GM19455 (cell line): ENCODE measurements around the gene GPR15LG.
"Not testable (repeated sequence)": the region's sequence is repeated elsewhere in the genome, so short reads cannot be mapped to it uniquely, and the experiment has no call there.

ENCODE experiments used
- ATAC-seq: cut with Tn5 transposase; IDR thresholded peaks from one replicate; pipeline ENCODE4 v1.9.1; 2021; ENCODE audit not compliant: unreplicated experiment

Gene GPR15LG

GRCh38 chr10:84164442-84164841 is 9.2 kb upstream of the GPR15LG start:
- ATAC-seq, result no peak

- ATAC-seq, result no peak
Measured at GRCh38 chr10:84166620-84167288, 6.8 kb upstream of the GPR15LG start.

- not testable (repeated sequence) for ATAC-seq
Measured at GRCh38 chr10:84167289-84167653, 6.3 kb upstream of the GPR15LG start.

- ATAC-seq, result not testable (repeated sequence)
Measured at GRCh38 chr10:84168382-84168781, 5.2 kb upstream of the GPR15LG start.

- ATAC-seq, result not testable (repeated sequence)
Measured at GRCh38 chr10:84171237-84171636, 2.4 kb upstream of the GPR15LG start.

GRCh38 chr10:84171700-84172466 is 1.7 kb upstream of the GPR15LG start:
- ATAC-seq, result peak; percentile 34

- ATAC-seq, result peak; percentile 56
Measured at GRCh38 chr10:84172467-84173356, 889 bp upstream of the GPR15LG start.

- no peak for ATAC-seq
Measured at GRCh38 chr10:84175436-84175835, 1.8 kb downstream of the GPR15LG start.

- no peak for ATAC-seq
Measured at GRCh38 chr10:84176351-84176750, 2.8 kb downstream of the GPR15LG start.

GRCh38 chr10:84176836-84177474 is 3.4 kb downstream of the GPR15LG start:
- ATAC-seq, result no peak

- peak; percentile 39 for ATAC-seq
Measured at GRCh38 chr10:84177541-84178141, 4.0 kb downstream of the GPR15LG start.

GRCh38 chr10:84178160-84178609 is 4.6 kb downstream of the GPR15LG start:
- no peak for ATAC-seq

GRCh38 chr10:84179059-84179710 is 5.6 kb downstream of the GPR15LG start:
- ATAC-seq, result peak; percentile 88

GRCh38 chr10:84180386-84180785 is 6.8 kb downstream of the GPR15LG start:
- ATAC-seq, result not testable (repeated sequence)

- no peak for ATAC-seq
Measured at GRCh38 chr10:84181631-84182030, 8.0 kb downstream of the GPR15LG start.

GRCh38 chr10:84184517-84184916 is 10.9 kb downstream of the GPR15LG start:
- no peak for ATAC-seq

- ATAC-seq, result no peak
Measured at GRCh38 chr10:84185526-84186175, 12.1 kb downstream of the GPR15LG start.

GRCh38 chr10:84188815-84189214 is 15.2 kb downstream of the GPR15LG start:
- ATAC-seq, result no peak

- no peak for ATAC-seq
Measured at GRCh38 chr10:84190621-84191020, 17.0 kb downstream of the GPR15LG start.
